Fibroblast of peridontal ligament (primary cell): ENCODE measurements around the gene LIFR.
"Not testable (repeated sequence)": the region's sequence is repeated elsewhere in the genome, so short reads cannot be mapped to it uniquely, and the experiment has no call there.

ENCODE experiments used
- DNase-seq: peaks from one replicate; pipeline ENCODE4 v3.0.0-alpha.2; 2010; ENCODE audit errors: extremely low read depth

LIFR gene

GRCh38 chr5:38524022-38524421 lies 32.4 kb downstream of the LIFR start:
- no peak for DNase-seq

GRCh38 chr5:38519476-38519875 lies 37.0 kb downstream of the LIFR start:
- no peak for DNase-seq

GRCh38 chr5:38518341-38518740 lies 38.1 kb downstream of the LIFR start:
- no peak for DNase-seq

GRCh38 chr5:38516649-38517048 lies 39.8 kb downstream of the LIFR start:
- DNase-seq: not testable (repeated sequence)

GRCh38 chr5:38515646-38516045 lies 40.8 kb downstream of the LIFR start:
- DNase-seq: peak; percentile 31

- DNase-seq: no peak
Observed at GRCh38 chr5:38515092-38515491, 41.4 kb downstream of the LIFR start.

- DNase-seq: peak; percentile 74
Observed at GRCh38 chr5:38509185-38509584, 47.3 kb downstream of the LIFR start.

GRCh38 chr5:38506302-38506701 lies 50.1 kb downstream of the LIFR start:
- DNase-seq: no peak

- peak; percentile 66 for DNase-seq
Observed at GRCh38 chr5:38500573-38501260, 55.7 kb downstream of the LIFR start.

- DNase-seq: peak; percentile 41
Observed at GRCh38 chr5:38497946-38498345, 58.5 kb downstream of the LIFR start.

GRCh38 chr5:38494763-38495162 lies 61.7 kb downstream of the LIFR start:
- no peak for DNase-seq

GRCh38 chr5:38494175-38494574 lies 62.3 kb downstream of the LIFR start:
- DNase-seq: no peak

- DNase-seq: no peak
Observed at GRCh38 chr5:38483805-38484398, 72.5 kb downstream of the LIFR start.

- no peak for DNase-seq
Observed at GRCh38 chr5:38479315-38479904, 77.0 kb downstream of the LIFR start.

GRCh38 chr5:38478878-38479277 lies 77.6 kb downstream of the LIFR start:
- no peak for DNase-seq

- no peak for DNase-seq
Observed at GRCh38 chr5:38478166-38478565, 78.3 kb downstream of the LIFR start.

GRCh38 chr5:38473008-38473407 lies 83.4 kb downstream of the LIFR start:
- no peak for DNase-seq

- no peak for DNase-seq
Observed at GRCh38 chr5:38472541-38472940, 83.9 kb downstream of the LIFR start.

- no peak for DNase-seq
Observed at GRCh38 chr5:38471709-38472108, 84.7 kb downstream of the LIFR start.

GRCh38 chr5:38469707-38470267 lies 86.7 kb downstream of the LIFR start:
- DNase-seq: no peak

- DNase-seq: peak; percentile 42
Observed at GRCh38 chr5:38468978-38469706, 87.3 kb downstream of the LIFR start.

GRCh38 chr5:38468202-38468673 lies 88.2 kb downstream of the LIFR start:
- peak; percentile 90 for DNase-seq
